Sigmoid colon (tissue), 7 donors: ENCODE data around the gene ECI2. TPM values are rescaled to one million over a fixed set of nuclear protein-coding genes. Genes with fewer than 3 reads are reported as not detected.

ENCODE experiments used
- polyA plus RNA-seq, 3 donors: library from polyadenylated mRNA; stranded (reverse); fragments of 200-250 nt; gene quantifications; one replicate each; pipeline ENCODE4 v1.2.3, GENCODE V29; 2013
- total RNA-seq, 4 donors: library from RNA; depleted of rRNA; stranded (reverse); fragments of >200 nt; gene quantifications; one replicate each; pipeline ENCODE4 v1.1.0, GENCODE V29; 2016
- donor health status: healthy with polysubstance abuse.
- donor health status: Bipolar disorder and iron deficiency.
- donor health status: healthy.

The ECI2 gene
- total and polyA plus RNA-seq, 7 donors = 30.0 to 100 (median 46.2) TPM

Other genes starting within 250 kb of the ECI2 start
- not detected for gene FAM217A, start 56.4 kb downstream of the ECI2 start, total RNA-seq
- gene FAM217A, start 56.4 kb downstream of the ECI2 start, polyA plus RNA-seq = under 1 TPM in 1 of 3 donors, not detected in 2; 0.03 TPM